ENCODE measurements around the gene A3GALT2. TPM values are rescaled to one million over a fixed set of nuclear protein-coding genes. Genes with fewer than 3 reads are reported as not detected.

The A3GALT2 gene
- polyA plus RNA-seq, 2 of the 4 experiments (the other 2 are of a cell fraction), result not detected

DNA sequence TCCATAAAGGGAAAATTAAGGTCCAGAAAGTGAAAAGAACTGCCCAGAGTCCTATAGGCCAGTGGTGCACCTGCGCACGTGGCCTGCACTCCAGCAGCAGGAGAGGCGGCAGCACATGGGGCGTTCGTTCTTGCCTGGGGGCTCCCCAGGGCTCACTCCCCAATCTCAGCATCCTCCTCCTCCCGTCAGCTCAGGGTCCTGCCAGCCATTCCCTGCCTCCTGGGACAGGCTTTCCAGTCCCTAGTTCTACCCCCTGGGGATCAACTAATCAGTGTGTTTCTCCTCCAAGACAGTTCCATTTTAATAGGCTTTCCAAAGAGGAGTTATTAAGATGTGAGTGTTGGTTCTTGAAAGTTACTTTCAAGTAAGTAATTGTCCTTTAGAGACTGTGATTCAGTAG, 1.2 kb upstream of the A3GALT2 start:
- H3K9me3 ChIP-seq, result no peaks in the 10 kb centered on the region
- no peak overlapping the region for H3K4me2 ChIP-seq
- TF ChIP-seq CHD4 (IDR thresholded peaks at IDR 0.05; ENCODE audit: borderline replicate concordance) (no peak), POLR2A (IDR thresholded peaks at IDR 0.05; ENCODE audit: low read length) (no peak), HDAC2 (IDR thresholded peaks at IDR 0.05) (no peak), MAZ (IDR thresholded peaks at IDR 0.05; ENCODE audit: borderline replicate concordance, low read depth, low read length) (no peak), SREBF2 (IDR thresholded peaks at IDR 0.05) (no peak), FOXS1 (CRISPR knock-in tag; IDR thresholded peaks at IDR 0.05) (no peak), ELK1 (IDR thresholded peaks at IDR 0.05; ENCODE audit: low read depth, low read length) (no peak), RFX5 (IDR thresholded peaks at IDR 0.05) (no peak), FOSB (CRISPR knock-in tag; IDR thresholded peaks at IDR 0.05) (no peak), FOSL2 (IDR thresholded peaks at IDR 0.05) (no peak), FOSL2 (CRISPR knock-in tag; IDR thresholded peaks at IDR 0.05) (no peak), PBX3 (IDR thresholded peaks at IDR 0.05) (no peak), KDM5A (IDR thresholded peaks at IDR 0.05) (no peak), CHD2 (IDR thresholded peaks at IDR 0.05; ENCODE audit: low read length, partially characterized antibody) (no peak), HMGXB4 (CRISPR knock-in tag; IDR thresholded peaks at IDR 0.05; ENCODE audit: borderline replicate concordance) (no peak), RARB (CRISPR knock-in tag; IDR thresholded peaks at IDR 0.05) (no peak), HOXB13 (CRISPR knock-in tag; IDR thresholded peaks at IDR 0.05; ENCODE audit: low read depth) (no peak), ZFP36 (IDR thresholded peaks at IDR 0.05; ENCODE audit: borderline replicate concordance, partially characterized antibody) (no peak), TP53 (CRISPR knock-in tag; IDR thresholded peaks at IDR 0.05) (no peak)
- no peaks in the 10 kb centered on the region for H3K4me1 ChIP-seq
- POLR2A ChIA-PET, result no interaction called here
- no peak for FAIRE-seq
- no peak overlapping the region for H3K27ac ChIP-seq
- ATAC-seq, result no peak
- CTCF ChIA-PET, result interaction anchor here (0.5 to 1.8 kb wide), 3 partner anchors 46 to 140 kb away, joined by 3 to 5 read pairs (median 4); no protein-coding TSS in a partner anchor
- 95% methylated on average over 6 of the region's 6 CpGs for WGBS (ENCODE audit: missing lambda C conversion rate)
- DNase-seq (ENCODE audit: low read depth in 1 of 2, low spot score in 1 of 2), result no peak
- H3K4me3 ChIP-seq, result no peak overlapping the region

DNA sequence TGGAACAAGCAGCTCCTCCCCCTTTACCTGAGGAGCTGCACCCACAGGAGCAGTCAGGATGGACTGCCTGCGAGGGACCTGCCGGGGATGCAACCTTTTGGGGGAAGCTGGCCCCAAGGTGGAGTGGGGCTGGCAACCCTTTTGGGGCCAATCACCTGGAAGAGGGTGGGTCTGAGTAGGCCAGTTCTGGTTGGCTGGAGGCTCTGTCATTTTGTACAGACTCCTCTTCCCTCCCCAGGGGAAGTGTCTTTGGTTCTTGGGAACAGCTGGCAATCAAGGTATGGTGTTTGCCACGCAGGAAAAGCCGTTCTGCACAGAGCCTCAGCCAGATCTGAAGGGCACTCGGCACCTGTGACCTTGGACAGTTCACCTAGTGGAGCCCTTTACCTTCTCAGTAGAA, 280 bp upstream of the A3GALT2 start:
- DNase-seq (ENCODE audit: low read depth in 1 of 2, low spot score in 1 of 2), result no peak
- ATAC-seq, result peak in 1 of 2 experiments; percentile 19; a peak in 2 of 6 replicates
- H3K4me1 ChIP-seq, result no peaks in the 10 kb centered on the region
- H3K4me3 ChIP-seq, result no peak overlapping the region
- no peak overlapping the region for H3K27ac ChIP-seq
- no peak for TF ChIP-seq GATA3 (IDR thresholded peaks at IDR 0.05; ENCODE audit: borderline replicate concordance)
- no peak for TF ChIP-seq MAFK (IDR thresholded peaks at IDR 0.05; ENCODE audit: partially characterized antibody)
- TF ChIP-seq RNF2 (IDR thresholded peaks at IDR 0.05; ENCODE audit: borderline replicate concordance, low read depth), result no peak
- no peak for TF ChIP-seq CEBPB (IDR thresholded peaks at IDR 0.05)
- no peak for TF ChIP-seq CTCF (IDR thresholded peaks at IDR 0.05)
- TF ChIP-seq POLR2A (IDR thresholded peaks at IDR 0.05; ENCODE audit: low read length), result no peak
- TF ChIP-seq KDM1A (IDR thresholded peaks at IDR 0.05; ENCODE audit: low read depth), result no peak
- no peak for TF ChIP-seq ZSCAN20 (CRISPR knock-in tag; IDR thresholded peaks at IDR 0.05)
- no peak for TF ChIP-seq JUNB (IDR thresholded peaks at IDR 0.05)
- no peak for TF ChIP-seq HOXB5 (CRISPR knock-in tag; IDR thresholded peaks at IDR 0.05)
- ChIA-PET CTCF (interaction anchor here (1.3 kb wide), 1 partner anchor 47 kb away, joined by 5 read pairs; no protein-coding TSS in a partner anchor), POLR2A (no interaction called here)
- WGBS (ENCODE audit: missing lambda C conversion rate), result 79% methylated on average over 3 of the region's 5 CpGs
- no peak for FAIRE-seq
- H3K9me3 ChIP-seq, result no peaks in the 10 kb centered on the region
- H3K4me2 ChIP-seq, result no peak overlapping the region

All from A549 (cell line).